22Rv1 (cell line): ENCODE measurements around the gene MATR3.
"Not testable (repeated sequence)": the region's sequence is repeated elsewhere in the genome, so short reads cannot be mapped to it uniquely, and the experiment has no call there.

Source experiments
- H3K27ac ChIP-seq: fragments of 450-650 bp; 2 replicates; pipeline ENCODE4 v1.5.1; 2017
- CTCF ChIP-seq: fragments of 450-650 bp; IDR thresholded peaks from 2 replicates; pipeline ENCODE4 v1.5.1; 2017; ENCODE audit warnings: mild to moderate bottlenecking
- ZFX ChIP-seq: fragments of 450-650 bp; IDR thresholded peaks from 2 replicates; pipeline ENCODE4 v1.6.1; 2017; ENCODE audit warnings: antibody characterized with exemption, borderline replicate concordance

Gene MATR3

GRCh38 chr5:139266236-139266635 is 27.3 kb upstream of the MATR3 start:
- H3K27ac ChIP-seq: no peak overlapping the region
- no peak for TF ChIP-seq ZFX
- no peak for TF ChIP-seq CTCF

- no peak overlapping the region for H3K27ac ChIP-seq
- TF ChIP-seq CTCF (no peak), ZFX (no peak)
These were observed 26.1 kb upstream of the MATR3 start for GRCh38 chr5:139267481-139267880.

GRCh38 chr5:139268364-139269202 is 25.0 kb upstream of the MATR3 start:
- TF ChIP-seq CTCF: 0 out of 2 replicates have a peak, but pooled peaks have one; percentile 12
- no peak for TF ChIP-seq ZFX
- no peak overlapping the region for H3K27ac ChIP-seq

GRCh38 chr5:139270718-139271117 is 22.8 kb upstream of the MATR3 start:
- not testable (repeated sequence) for H3K27ac ChIP-seq

- no peak overlapping the region for H3K27ac ChIP-seq
- no peak for TF ChIP-seq ZFX
- no peak for TF ChIP-seq CTCF
These were observed 22.1 kb upstream of the MATR3 start for GRCh38 chr5:139271201-139272027.

GRCh38 chr5:139272471-139273321 is 20.8 kb upstream of the MATR3 start:
- peak overlapping the region; percentile 70 for H3K27ac ChIP-seq
- no peak for TF ChIP-seq ZFX
- no peak for TF ChIP-seq CTCF

GRCh38 chr5:139273322-139273571 is 20.3 kb upstream of the MATR3 start:
- no peak for TF ChIP-seq ZFX
- peak overlapping the region; percentile 70 for H3K27ac ChIP-seq
